OCI-LY1 (cell line): Measurements from ENCODE around the gene USF2.

ENCODE experiments used
- H2AFZ ChIP-seq: fragments of 200-600 bp; sonication (generic), shearing (Covaris generic); 2 replicates; pipeline ENCODE4 v1.6.0; 2014; ENCODE audit warnings: antibody characterized with exemption, mild to moderate bottlenecking, low read length
- H3F3A ChIP-seq: fragments of 200-600 bp; sonication (generic), shearing (Covaris generic); 2 replicates; pipeline ENCODE4 v1.6.0; 2014; ENCODE audit warnings: mild to moderate bottlenecking, antibody characterized with exemption, low read length, moderate library complexity; ENCODE audit not compliant: insufficient read depth
- H3K27ac ChIP-seq: fragments of 200-600 bp; sonication (generic); 2 replicates; pipeline ENCODE4 v1.5.1; 2014; ENCODE audit warnings: low read length, mixed run types, mild to moderate bottlenecking, low read depth; ENCODE audit not compliant: poor library complexity, severe bottlenecking
- H3K27me3 ChIP-seq: fragments of 200-600 bp; sonication (generic); 2 replicates; pipeline ENCODE4 v1.6.0; 2014; ENCODE audit warnings: antibody characterized with exemption, mild to moderate bottlenecking, low read length, moderate library complexity; ENCODE audit not compliant: insufficient read depth
- H3K36me3 ChIP-seq: fragments of 200-600 bp; sonication (generic); 2 replicates; pipeline ENCODE4 v1.6.1; 2014; ENCODE audit warnings: mild to moderate bottlenecking, antibody characterized with exemption, low read length, moderate library complexity, mixed read lengths; ENCODE audit not compliant: insufficient read depth
- H3K4me1 ChIP-seq: fragments of 200-600 bp; sonication (generic); 2 replicates; pipeline ENCODE4 v1.5.1; 2014; ENCODE audit warnings: mild to moderate bottlenecking, low read length, moderate library complexity; ENCODE audit not compliant: insufficient read depth, severe bottlenecking
- H3K4me2 ChIP-seq: fragments of 200-600 bp; sonication (generic), shearing (Covaris generic); 2 replicates; pipeline ENCODE4 v1.6.1; 2014; ENCODE audit warnings: low read length
- H3K4me3 ChIP-seq: fragments of 200-600 bp; sonication (generic); 2 replicates; pipeline ENCODE4 v1.5.1; 2014; ENCODE audit warnings: low read length, low read depth, mild to moderate bottlenecking, mixed read lengths; ENCODE audit not compliant: poor library complexity, severe bottlenecking
- H3K79me2 ChIP-seq: fragments of 200-600 bp; shearing (Covaris generic); 2 replicates; pipeline ENCODE4 v1.6.1; 2016; ENCODE audit warnings: mixed run types, low read length, mixed read lengths; ENCODE audit not compliant: insufficient read depth
- H3K9ac ChIP-seq: fragments of 200-600 bp; sonication (generic), shearing (Covaris generic); 2 replicates; pipeline ENCODE4 v1.6.1; 2014; ENCODE audit warnings: mild to moderate bottlenecking, low read length, mixed read lengths
- H3K9me2 ChIP-seq: fragments of 200-600 bp; sonication (generic), shearing (Covaris generic); 2 replicates; pipeline ENCODE4 v1.6.1; 2014; ENCODE audit warnings: low read depth, mild to moderate bottlenecking, low read length, mixed read lengths
- H3K9me3 ChIP-seq: fragments of 200-600 bp; shearing (Covaris generic); 2 replicates; pipeline ENCODE4 v1.6.1; 2014; ENCODE audit warnings: low read length, mixed read lengths
- H4K20me1 ChIP-seq: fragments of 200-600 bp; sonication (generic), shearing (Covaris generic); 2 replicates; pipeline ENCODE4 v1.6.0; 2016; ENCODE audit warnings: mild to moderate bottlenecking, low read length; ENCODE audit not compliant: insufficient read depth
- CTCF ChIP-seq: fragments of 200-600 bp; sonication (generic), shearing (Covaris generic); IDR thresholded peaks from 2 replicates; pipeline ENCODE4 v1.5.1; 2017; ENCODE audit warnings: mild to moderate bottlenecking, antibody characterized with exemption, low read length, moderate library complexity, mixed read lengths
- EZH2 ChIP-seq: fragments of 200-600 bp; sonication (generic), shearing (Covaris generic); IDR thresholded peaks from 2 replicates; pipeline ENCODE4 v1.8.0; 2017; ENCODE audit warnings: borderline replicate concordance, mixed run types, mild to moderate bottlenecking, antibody characterized with exemption, low read length, moderate library complexity, mixed read lengths

Gene USF2

GRCh38 chr19:35256566-35256965, 12.2 kb upstream of the USF2 start:
- Histone ChIP-seq H3K27me3 (no peaks in the 10 kb centered on the region), H3F3A (no peaks in the 10 kb centered on the region), H3K9ac (no peak overlapping the region), H3K4me3 (no peak overlapping the region), H3K9me2 (no peaks in the 10 kb centered on the region), H3K27ac (no peak overlapping the region), H3K4me2 (no peak overlapping the region), H3K4me1 (peaks cover 8% of the 10 kb centered on the region), H3K79me2 (no peaks in the 10 kb centered on the region), H2AFZ (no peak overlapping the region), H3K9me3 (no peaks in the 10 kb centered on the region), H3K36me3 (peaks cover 66% of the 10 kb centered on the region), H4K20me1 (no peaks in the 10 kb centered on the region)
- TF ChIP-seq EZH2 (no peak), CTCF (no peak)

- Histone ChIP-seq H3K4me3 (no peak overlapping the region), H3K36me3 (peaks cover 65% of the 10 kb centered on the region), H3K9me2 (no peaks in the 10 kb centered on the region), H3K4me2 (no peak overlapping the region), H3K9ac (no peak overlapping the region), H3K27ac (no peak overlapping the region), H3K27me3 (no peaks in the 10 kb centered on the region), H3K9me3 (no peaks in the 10 kb centered on the region), H3K79me2 (no peaks in the 10 kb centered on the region), H4K20me1 (no peaks in the 10 kb centered on the region), H3K4me1 (peaks cover 13% of the 10 kb centered on the region), H3F3A (no peaks in the 10 kb centered on the region), H2AFZ (no peak overlapping the region)
- TF ChIP-seq EZH2 (no peak), CTCF (no peak)
Observed at GRCh38 chr19:35257113-35257461, 11.7 kb upstream of the USF2 start.

GRCh38 chr19:35260694-35261304, 8.0 kb upstream of the USF2 start:
- Histone ChIP-seq H3K4me3 (no peak overlapping the region), H3F3A (no peaks in the 10 kb centered on the region), H3K27ac (peak overlapping the region; percentile 50), H3K79me2 (no peaks in the 10 kb centered on the region), H3K27me3 (no peaks in the 10 kb centered on the region), H4K20me1 (no peaks in the 10 kb centered on the region), H3K9me2 (no peaks in the 10 kb centered on the region), H3K4me2 (no peak overlapping the region), H3K9ac (no peak overlapping the region), H3K36me3 (peaks cover 60% of the 10 kb centered on the region; the same call in 1 of the 2 replicates), H2AFZ (no peak overlapping the region), H3K9me3 (no peaks in the 10 kb centered on the region), H3K4me1 (peaks cover 33% of the 10 kb centered on the region)
- TF ChIP-seq CTCF = no peak
- no peak for TF ChIP-seq EZH2
